Transverse colon (tissue), 4 donors: ENCODE data around the gene BBIP1.

Experiments used
- CTCF ChIP-seq, 5 experiments: fragments of 200-600 bp in 3 of 5; fragments of 450-650 bp in 2 of 5; sonication (generic) in 3 of 5; IDR thresholded peaks; 1 replicate in 2 of 5; 2 replicates in 3 of 5; pipeline ENCODE4 v1.5.1; 2016 to 2017; ENCODE audit warnings: antibody characterized with exemption in 5 of 5, inconsistent platforms in 3 of 5, mild to moderate bottlenecking in 2 of 5, moderate library complexity in 1 of 5
- POLR2AphosphoS5 ChIP-seq, 3 donors: sonication (generic); formaldehyde crosslinking; IDR thresholded peaks; one replicate each; pipeline ENCODE4 v1.6.1; 2016; ENCODE audit warnings: antibody characterized with exemption in 3 of 3

DNA sequence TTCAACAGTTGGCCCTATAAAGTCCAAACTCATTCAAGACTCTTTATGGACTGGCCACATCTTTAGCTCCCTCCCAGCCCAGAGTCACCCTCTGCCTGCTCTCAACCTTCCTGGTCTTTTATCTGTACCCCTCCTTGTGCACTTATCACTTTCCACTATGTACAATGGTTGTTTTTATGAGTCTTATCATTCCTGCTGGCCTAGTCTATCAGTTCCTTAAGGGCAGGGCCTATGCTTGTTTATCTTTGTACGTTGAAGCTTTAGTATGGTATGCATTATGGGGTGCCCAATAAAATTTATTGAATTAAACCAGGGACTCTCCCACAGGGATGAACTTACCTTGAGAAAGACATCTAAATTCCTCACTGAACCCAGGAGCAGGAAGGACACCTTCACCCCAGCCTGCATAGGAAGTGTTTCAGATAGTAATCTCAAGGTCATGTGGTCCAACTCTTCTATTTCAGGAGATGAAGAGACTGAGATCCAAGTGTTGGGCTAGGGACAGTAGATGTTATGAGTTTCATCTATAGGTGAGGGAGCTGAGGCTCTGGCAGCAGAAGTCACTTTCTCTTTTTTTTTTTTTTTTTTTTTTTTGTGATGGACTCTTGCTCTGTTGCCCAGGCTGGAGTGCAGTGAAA, 60.6 kb downstream of the BBIP1 start:
- no peak for TF ChIP-seq CTCF (IDR thresholded peaks at IDR 0.05)
- peak; percentile 31 to 84 (median 76) for TF ChIP-seq POLR2AphosphoS5 (IDR thresholded peaks at IDR 0.05)
